Endothelial cell of umbilical vein (primary cell): ENCODE results near the gene PRRX1. TPM values are rescaled to one million over a fixed set of nuclear protein-coding genes. Genes with fewer than 3 reads are reported as not detected.

Experiments used
- BruUV-seq: library from RNA; stranded (reverse); fragments of 400-500 nt; replicated peaks from 2 replicates; lab custom pipeline; 2021; lab: Mats Ljungman, UMichigan
- CTCF ChIA-PET: fragments of 300-600, 350-600 bp; sonication (Branson Sonifier 250); formaldehyde crosslinking; loops from one replicate; lab custom pipeline; 2021; ENCODE audit warnings: antibody characterized with exemption, inconsistent platforms; lab: Charles Lee
- POLR2A ChIA-PET: fragments of 300-600, 350-600 bp; sonication (Branson Sonifier 250); formaldehyde crosslinking; loops from one replicate; lab custom pipeline; 2021; ENCODE audit warnings: antibody characterized with exemption, inconsistent platforms; lab: Charles Lee
- DNase-seq: peaks from one replicate; pipeline ENCODE4 v3.0.0-alpha.2; 2011; ENCODE audit warnings: low read depth, low spot score
- FAIRE-seq: peaks from 2 replicates; lab custom pipeline; 2011; peaks lifted over from hg19 to GRCh38; lab: Jason Lieb, UNC
- H2AFZ ChIP-seq: 2 replicates; pipeline ENCODE4 v1.6.0; 2012; ENCODE audit warnings: low read depth, low read length, control low read depth, inconsistent platforms
- H3K27ac ChIP-seq: 2 replicates; pipeline ENCODE4 v1.5.1; 2011; ENCODE audit warnings: low read depth, mild to moderate bottlenecking, control low read depth, low read length, moderate library complexity; ENCODE audit not compliant: insufficient read depth
- H3K27me3 ChIP-seq, 2 experiments: 2 replicates each; pipeline versions ENCODE4 v1.6.0 to v1.6.1; 2011; ENCODE audit warnings: low read length in 2 of 2, mixed read lengths in 1 of 2; ENCODE audit not compliant: control insufficient read depth in 2 of 2, insufficient read depth in 2 of 2
- H3K36me3 ChIP-seq, 2 experiments: 2 replicates in 1 of 2; 3 replicates in 1 of 2; pipeline ENCODE4 v1.5.1; 2011; ENCODE audit warnings: low read length in 2 of 2, mild to moderate bottlenecking in 1 of 2, moderate library complexity in 1 of 2; ENCODE audit not compliant: control insufficient read depth in 2 of 2, insufficient read depth in 2 of 2; ENCODE audit errors: extremely low read depth in 1 of 2
- H3K4me1 ChIP-seq: 3 replicates; pipeline ENCODE4 v1.5.1; 2011; ENCODE audit warnings: mild to moderate bottlenecking, low read length; ENCODE audit not compliant: control insufficient read depth, insufficient read depth; ENCODE audit errors: extremely low read depth
- H3K4me2 ChIP-seq: 2 replicates; pipeline ENCODE4 v1.6.1; 2011; ENCODE audit warnings: low read length, control low read depth, mixed read lengths; ENCODE audit not compliant: insufficient read depth
- H3K4me3 ChIP-seq, 3 experiments: fragments of 200-600 bp in 1 of 3; sonication (generic), shearing (Covaris generic) in 1 of 3; replicated peaks in 1 of 3; 2 replicates each; pipeline ENCODE4 v1.5.1; 2011 to 2016; ENCODE audit warnings: control low read depth in 3 of 3, low read length in 3 of 3, mild to moderate bottlenecking in 2 of 3, inconsistent platforms in 1 of 3, low read depth in 1 of 3, moderate library complexity in 1 of 3; ENCODE audit not compliant: insufficient read depth in 1 of 3
- H3K79me2 ChIP-seq: 2 replicates; pipeline ENCODE4 v1.6.0; 2012; ENCODE audit warnings: low read length, inconsistent platforms; ENCODE audit not compliant: control insufficient read depth, insufficient read depth
- H3K9ac ChIP-seq: replicated peaks from 2 replicates; pipeline ENCODE3; 2011; ENCODE audit warnings: low read length, control low read depth; ENCODE audit not compliant: insufficient read depth; ENCODE audit errors: extremely low read depth
- H3K9me1 ChIP-seq: replicated peaks from 3 replicates; pipeline ENCODE4 v1.6.0; 2011; ENCODE audit warnings: mild to moderate bottlenecking, low read length; ENCODE audit not compliant: control insufficient read depth, insufficient read depth; ENCODE audit errors: extremely low read depth
- H3K9me3 ChIP-seq: replicated peaks from 2 replicates; pipeline ENCODE4 v1.5.1; 2012; ENCODE audit warnings: low read length, inconsistent platforms; ENCODE audit not compliant: control insufficient read depth, insufficient read depth
- H4K20me1 ChIP-seq: replicated peaks from 2 replicates; pipeline ENCODE3; 2011; ENCODE audit warnings: mild to moderate bottlenecking, low read length; ENCODE audit not compliant: control insufficient read depth, insufficient read depth; ENCODE audit errors: extremely low read depth
- CTCF ChIP-seq, 2 donors: IDR thresholded peaks; 1 replicate in 1 of 2; 2 replicates in 1 of 2; pipeline ENCODE4 v1.5.1; 2011; ENCODE audit warnings: low read length in 2 of 2, mild to moderate bottlenecking in 2 of 2, moderate library complexity in 2 of 2, control low read depth in 1 of 2, inconsistent platforms in 1 of 2, low read depth in 1 of 2; ENCODE audit not compliant: insufficient read depth in 1 of 2; ENCODE audit errors: extremely low read depth in 1 of 2
- EZH2 ChIP-seq: IDR thresholded peaks from 2 replicates; pipeline ENCODE4 v1.6.1; 2012; ENCODE audit warnings: borderline replicate concordance, low read depth, mild to moderate bottlenecking, moderate library complexity, low read length, inconsistent platforms; ENCODE audit not compliant: severe bottlenecking
- FOS ChIP-seq: IDR thresholded peaks from 2 replicates; pipeline ENCODE4 v1.6.1; 2011; ENCODE audit warnings: mild to moderate bottlenecking, low read length, moderate library complexity, borderline replicate concordance; ENCODE audit not compliant: insufficient read depth
- JUN ChIP-seq: IDR thresholded peaks from 2 replicates; pipeline ENCODE4 v1.6.1; 2011; ENCODE audit warnings: borderline replicate concordance, low read depth; ENCODE audit not compliant: insufficient read length, insufficient read depth
- MAX ChIP-seq: IDR thresholded peaks from 2 replicates; pipeline ENCODE4 v1.6.1; 2011; ENCODE audit not compliant: insufficient read depth, insufficient read length
- POLR2A ChIP-seq: IDR thresholded peaks from 2 replicates; pipeline ENCODE4 v1.6.1; 2012; ENCODE audit warnings: low read depth, mild to moderate bottlenecking, control low read depth, low read length
- POLR2AphosphoS5 ChIP-seq: IDR thresholded peaks from 2 replicates; pipeline ENCODE4 v1.6.1; 2012; ENCODE audit warnings: low read depth, mild to moderate bottlenecking, control low read depth, low read length, moderate library complexity; ENCODE audit not compliant: insufficient read depth
- dilution Hi-C: fragments of 300-500 bp; cut with MboI; formaldehyde crosslinking; loops from one replicate; pipeline ENCODE4 v1.15.0; 2019; ENCODE audit warnings: low sequenced_read_pairs; ENCODE audit not compliant: extremely low pct_ligation_motif_present
- intact Hi-C: fragments of 100-400 bp; cut with micrococcal nuclease; formaldehyde crosslinking; loops from one replicate; pipeline ENCODE4 v1.10.0; 2022
- polyA plus RNA-seq, 4 experiments: library from polyadenylated mRNA; depleted of rRNA in 3 of 4; stranded (reverse) in 3 of 4; unstranded in 1 of 4; fragments of >200 nt; gene quantifications; 2 replicates each; pipeline versions ENCODE4 v1.2.1 to v1.2.3, GENCODE V29; 2011 to 2012; ENCODE audit warnings: missing spikeins in 1 of 4
- total RNA-seq: library from RNA; stranded (reverse); gene quantifications from 2 replicates; pipeline ENCODE4 v1.2.3, GENCODE V29; 2021

The PRRX1 gene
- total and polyA plus RNA-seq, 2 donors (not counting 3 experiments of a cell fraction or from before 2014, with no cell fraction given) = 0.03 TPM; not detected in 1

GRCh38 chr1:170701962-170702361, 38.0 kb downstream of the PRRX1 start:
- intact Hi-C loops = no loop called here
- no peak for TF ChIP-seq POLR2AphosphoS5
- no peak for TF ChIP-seq EZH2
- no peak for TF ChIP-seq FOS
- no peak for TF ChIP-seq CTCF (IDR thresholded peaks at IDR 0.05; ENCODE audit: extremely low read depth in 1 of 2, insufficient read depth in 1 of 2, low read depth in 1 of 2, low read length in 2 of 2)
- no peak for TF ChIP-seq MAX
- TF ChIP-seq JUN = no peak
- TF ChIP-seq POLR2A = no peak
- dilution Hi-C loops = no loop called here
- no peak for DNase-seq
- peaks cover 12% of the 10 kb centered on the region for H3K4me1 ChIP-seq
- no peaks in the 10 kb centered on the region for H3K79me2 ChIP-seq
- no peak overlapping the region for H3K4me3 ChIP-seq
- no peak overlapping the region for H3K27ac ChIP-seq
- ChIA-PET CTCF (no interaction called here), POLR2A (no interaction called here)
- FAIRE-seq = no peak
- no TSS peak for BruUV-seq
- no peaks in the 10 kb centered on the region for H3K9me1 ChIP-seq
- H3K4me2 ChIP-seq = no peak overlapping the region
- no peak overlapping the region for H3K9ac ChIP-seq
- no peaks in the 10 kb centered on the region for H4K20me1 ChIP-seq
- no peaks in the 10 kb centered on the region for H3K27me3 ChIP-seq
- H2AFZ ChIP-seq = no peak overlapping the region
- no peaks in the 10 kb centered on the region for H3K36me3 ChIP-seq
- no peaks in the 10 kb centered on the region for H3K9me3 ChIP-seq
